Right lobe of liver (tissue), 6 donors: ENCODE measurements around the gene HELT. TPM values are rescaled to one million over a fixed set of nuclear protein-coding genes. Genes with fewer than 3 reads are reported as not detected.

Experiments
- ATAC-seq, 4 donors: fragments of 200-7000 bp; cut with Tn5 transposase; one replicate each; pipeline ENCODE4 v1.9.1; 2020; ENCODE audit warnings: mild to moderate bottlenecking in 4 of 4, moderate library complexity in 4 of 4
- DNase-seq, 3 donors: peaks; one replicate each; pipeline ENCODE4 v3.0.0-alpha.2; 2020
- H3K27ac ChIP-seq, 3 donors: fragments of 200-600 bp; one replicate each; pipeline ENCODE4 v1.8.0; 2022
- H3K27me3 ChIP-seq, 2 donors: fragments of 200-600 bp; one replicate each; pipeline ENCODE4 v1.8.0; 2022
- H3K36me3 ChIP-seq, 4 donors: fragments of 200-600 bp; sonication (generic) in 1 of 4; one replicate each; pipeline versions ENCODE4 v1.5.1 to v1.8.0; 2017 to 2022; ENCODE audit warnings: control low read depth in 1 of 4
- H3K4me1 ChIP-seq, 4 donors: fragments of 200-600 bp; sonication (generic) in 1 of 4; one replicate each; pipeline versions ENCODE4 v1.5.1 to v1.8.0; 2017 to 2022; ENCODE audit warnings: control low read depth in 1 of 4
- H3K4me3 ChIP-seq, 3 donors: fragments of 200-600 bp; one replicate each; pipeline ENCODE4 v1.8.0; 2022
- H3K9me3 ChIP-seq, 4 donors: fragments of 200-600 bp; sonication (generic) in 1 of 4; one replicate each; pipeline versions ENCODE4 v1.5.1 to v1.8.0; 2017 to 2022; ENCODE audit warnings: control low read depth in 1 of 4
- POLR2A ChIP-seq: fragments of 450-650 bp; IDR thresholded peaks from one replicate; pipeline ENCODE4 v1.6.1; 2017; ENCODE audit warnings: antibody characterized with exemption, mild to moderate bottlenecking
- WGBS: methylation state at CpG from one replicate; pipeline ENCODE4 v1.1.6; 2018; ENCODE audit warnings: low coverage, low lambda C conversion rate; ENCODE audit not compliant: insufficient coverage; ENCODE audit errors: missing lambda C conversion rate; 5-methylcytosine and 5-hydroxymethylcytosine counted together
- intact Hi-C, 2 donors: fragments of 100-400 bp; cut with DNase I; formaldehyde crosslinking; loops; one replicate each; pipeline versions ENCODE4 v1.11.2 to v1.14.1; 2022
- total RNA-seq, 6 experiments: library from RNA; depleted of rRNA in 2 of 6; stranded (reverse); fragments of >200 nt in 2 of 6; fragmentation: NEBNext Ultra II Directional in 3 of 6; extraction: Animal tissue kit (Norgen Biotek cat#: 25700) in 3 of 6; gene quantifications; one replicate each; pipeline versions ENCODE4 v1.1.0 to v1.2.4, GENCODE V29; 2016 to 2023
- TF ChIP-seq, protein P1 (sequence below), 4 donors: fragments of 200-600 bp in 3 of 4; fragments of 450-650 bp in 1 of 4; IDR thresholded peaks; one replicate each; pipeline versions ENCODE4 v1.5.1 to v1.8.0; 2016 to 2022; ENCODE audit warnings: antibody characterized with exemption in 4 of 4, mild to moderate bottlenecking in 2 of 4
- donor health status: DM: no; HTN: yes; CAD: no.
- donor health status: DM: no; HTN: no; CAD: no.
- donor health status: DM: no; HTN: no; CAD: no.
- donor health status: DM: no; HTN: yes; CAD: no.
- donor health status: DM: no; HTN: yes; CAD: no.

HELT gene
- total RNA-seq, 6 experiments from 2014 or later: not detected

DNA sequence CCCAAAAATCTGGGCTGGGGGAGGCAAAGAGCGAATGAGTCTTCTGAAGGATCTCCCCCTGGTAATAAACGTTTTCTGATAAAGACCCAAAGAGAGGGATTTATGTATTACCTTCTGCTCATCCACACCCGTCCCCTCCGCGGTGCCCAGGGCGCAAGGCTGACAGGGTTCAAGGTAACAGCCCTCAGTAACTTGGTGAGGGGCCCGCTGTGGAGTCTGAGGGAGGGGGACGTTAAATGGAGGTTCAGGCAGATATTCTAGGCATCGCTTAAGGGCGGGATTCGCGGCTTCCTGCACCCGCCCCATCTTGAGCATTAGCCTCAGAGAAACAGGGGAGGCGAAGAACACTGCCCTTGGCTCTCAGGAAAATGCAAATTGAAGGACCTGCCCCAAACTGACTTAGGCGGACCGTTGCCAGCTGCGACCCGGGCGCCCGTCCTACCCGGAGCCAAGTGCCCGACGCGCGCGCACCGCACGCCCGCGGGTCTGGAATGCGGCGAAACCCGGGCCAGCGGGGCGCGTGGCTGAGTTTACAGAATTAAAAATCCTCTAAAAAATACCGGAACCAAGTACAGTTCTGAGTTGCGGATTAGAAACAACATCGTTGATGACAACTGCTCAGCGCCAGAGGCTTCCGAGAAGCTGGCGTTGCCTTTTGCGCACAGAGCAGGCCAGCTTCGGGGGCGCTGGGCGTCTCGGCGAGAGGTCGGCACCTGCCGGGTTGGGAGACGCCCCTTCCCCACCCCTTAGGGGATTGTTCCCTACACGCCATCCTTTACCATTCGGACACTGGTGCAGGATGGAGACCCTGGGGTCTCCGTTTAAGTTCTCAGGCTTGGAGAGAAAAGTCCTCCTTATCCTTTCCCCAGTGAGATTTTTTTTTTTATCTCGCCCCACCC is 2.8 kb downstream of the HELT start:
- H3K36me3 ChIP-seq: no peaks in the 10 kb centered on the region
- peaks cover 0 to 20% (median 0%) of the 10 kb centered on the region in 4 donors for H3K4me1 ChIP-seq
- no peaks in the 10 kb centered on the region for H3K9me3 ChIP-seq
- ATAC-seq (no peak), DNase-seq (no peak)
- peaks cover 6 to 15% of the 10 kb centered on the region in 2 donors for H3K27me3 ChIP-seq
- no peak overlapping the region for H3K27ac ChIP-seq
- no peak overlapping the region for H3K4me3 ChIP-seq
- TF ChIP-seq POLR2A: no peak
- TF ChIP-seq, protein P1, sequence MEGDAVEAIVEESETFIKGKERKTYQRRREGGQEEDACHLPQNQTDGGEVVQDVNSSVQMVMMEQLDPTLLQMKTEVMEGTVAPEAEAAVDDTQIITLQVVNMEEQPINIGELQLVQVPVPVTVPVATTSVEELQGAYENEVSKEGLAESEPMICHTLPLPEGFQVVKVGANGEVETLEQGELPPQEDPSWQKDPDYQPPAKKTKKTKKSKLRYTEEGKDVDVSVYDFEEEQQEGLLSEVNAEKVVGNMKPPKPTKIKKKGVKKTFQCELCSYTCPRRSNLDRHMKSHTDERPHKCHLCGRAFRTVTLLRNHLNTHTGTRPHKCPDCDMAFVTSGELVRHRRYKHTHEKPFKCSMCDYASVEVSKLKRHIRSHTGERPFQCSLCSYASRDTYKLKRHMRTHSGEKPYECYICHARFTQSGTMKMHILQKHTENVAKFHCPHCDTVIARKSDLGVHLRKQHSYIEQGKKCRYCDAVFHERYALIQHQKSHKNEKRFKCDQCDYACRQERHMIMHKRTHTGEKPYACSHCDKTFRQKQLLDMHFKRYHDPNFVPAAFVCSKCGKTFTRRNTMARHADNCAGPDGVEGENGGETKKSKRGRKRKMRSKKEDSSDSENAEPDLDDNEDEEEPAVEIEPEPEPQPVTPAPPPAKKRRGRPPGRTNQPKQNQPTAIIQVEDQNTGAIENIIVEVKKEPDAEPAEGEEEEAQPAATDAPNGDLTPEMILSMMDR (IDR thresholded peaks at IDR 0.05): no peak
- 1% methylated on average over 23 of the region's 55 CpGs for WGBS
- intact Hi-C loops: no loop called here

DNA sequence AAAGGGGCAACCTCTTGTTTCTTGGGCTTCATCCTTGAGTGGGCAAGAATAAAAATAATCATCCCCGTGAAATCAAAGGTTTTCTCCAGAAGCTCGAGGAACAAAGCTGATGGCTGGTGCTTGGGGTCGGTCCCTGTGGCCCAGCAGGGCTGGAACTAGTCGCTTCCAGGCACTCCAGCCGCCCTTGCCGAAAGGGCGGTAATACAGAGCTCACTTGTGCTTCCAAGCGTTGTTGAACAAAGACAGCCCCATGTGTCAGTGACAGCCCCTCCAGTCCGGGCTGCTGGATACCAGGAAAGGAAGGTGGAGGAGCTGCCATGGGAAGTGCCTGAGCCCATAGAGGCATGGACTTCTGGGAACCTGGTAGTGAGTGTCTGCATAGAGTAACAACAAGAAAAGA is 5.2 kb downstream of the HELT start:
- peaks cover 6 to 15% of the 10 kb centered on the region in 2 donors for H3K27me3 ChIP-seq
- intact Hi-C loops: no loop called here
- peaks cover 0 to 12% (median 0%) of the 10 kb centered on the region in 4 donors for H3K4me1 ChIP-seq
- H3K4me3 ChIP-seq: no peak overlapping the region
- TF ChIP-seq, protein P1 (IDR thresholded peaks at IDR 0.05): no peak
- no peak for TF ChIP-seq POLR2A
- WGBS: 29% methylated on average over 4 of the region's 9 CpGs
- no peak overlapping the region for H3K27ac ChIP-seq
- no peaks in the 10 kb centered on the region for H3K36me3 ChIP-seq
- no peak for ATAC-seq
- no peak for DNase-seq
- no peaks in the 10 kb centered on the region for H3K9me3 ChIP-seq

DNA sequence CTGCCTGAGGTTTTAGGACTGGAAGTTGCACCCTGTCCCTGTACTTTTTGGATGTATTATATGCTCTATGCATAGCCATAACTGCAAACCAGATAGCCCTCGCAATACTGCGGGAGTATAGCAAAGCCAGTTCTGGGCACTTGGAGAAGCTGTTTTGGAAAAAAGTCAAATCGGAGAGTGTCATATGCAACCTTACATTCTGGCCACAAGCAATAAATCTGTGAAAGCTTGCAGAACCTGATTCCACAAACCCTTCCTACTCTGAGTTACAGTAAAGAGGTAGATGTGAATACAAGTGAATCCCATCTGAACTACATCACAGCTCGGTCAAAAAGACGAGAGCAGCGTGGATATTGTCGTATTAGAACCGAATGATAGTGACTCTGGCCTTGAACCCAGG is 10.3 kb downstream of the HELT start:
- TF ChIP-seq, protein P1 (IDR thresholded peaks at IDR 0.05): no peak
- TF ChIP-seq POLR2A: no peak
- intact Hi-C loops: no loop called here
- DNase-seq: no peak
- no peak for ATAC-seq
- no peaks in the 10 kb centered on the region for H3K36me3 ChIP-seq
- no peaks in the 10 kb centered on the region for H3K27me3 ChIP-seq
- no peak overlapping the region for H3K27ac ChIP-seq
- H3K4me3 ChIP-seq: no peak overlapping the region
- WGBS: 93% methylated on average over 8 of the region's 8 CpGs
- no peaks in the 10 kb centered on the region for H3K9me3 ChIP-seq
- no peaks in the 10 kb centered on the region for H3K4me1 ChIP-seq

DNA sequence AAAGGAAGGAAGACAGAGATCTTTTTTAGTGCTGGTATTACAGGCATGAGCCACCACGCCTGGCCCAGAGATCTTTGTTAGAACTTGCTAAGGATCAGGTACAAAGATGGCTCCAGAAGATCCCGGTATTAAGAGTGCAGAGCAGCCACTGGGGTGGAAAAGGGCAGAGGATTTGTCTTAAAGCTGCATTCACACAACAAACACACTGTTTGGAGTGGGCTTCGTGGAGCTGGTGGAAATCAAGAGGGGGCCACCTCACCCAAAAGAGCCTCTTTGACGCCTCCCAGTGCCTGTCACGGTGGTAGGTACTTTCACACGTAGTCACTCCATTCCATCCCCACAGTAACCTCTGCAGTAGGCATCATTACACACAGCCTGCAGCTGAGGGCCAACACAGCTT is 13.3 kb downstream of the HELT start:
- intact Hi-C loops: no loop called here
- no peaks in the 10 kb centered on the region for H3K9me3 ChIP-seq
- H3K36me3 ChIP-seq: no peaks in the 10 kb centered on the region
- no peaks in the 10 kb centered on the region for H3K27me3 ChIP-seq
- TF ChIP-seq, protein P1 (IDR thresholded peaks at IDR 0.05): no peak
- TF ChIP-seq POLR2A: no peak
- DNase-seq (no peak), ATAC-seq (no peak)
- 72% methylated on average over 2 of the region's 6 CpGs for WGBS
- peaks cover 0 to 6% (median 3%) of the 10 kb centered on the region in 4 donors for H3K4me1 ChIP-seq
- no peak overlapping the region for H3K27ac ChIP-seq
- no peak overlapping the region for H3K4me3 ChIP-seq
